Measurements from ENCODE around the gene KDM4B.
"Not testable (repeated sequence)": the region's sequence is repeated elsewhere in the genome, so short reads cannot be mapped to it uniquely, and the experiment has no call there.

The KDM4B gene

DNA sequence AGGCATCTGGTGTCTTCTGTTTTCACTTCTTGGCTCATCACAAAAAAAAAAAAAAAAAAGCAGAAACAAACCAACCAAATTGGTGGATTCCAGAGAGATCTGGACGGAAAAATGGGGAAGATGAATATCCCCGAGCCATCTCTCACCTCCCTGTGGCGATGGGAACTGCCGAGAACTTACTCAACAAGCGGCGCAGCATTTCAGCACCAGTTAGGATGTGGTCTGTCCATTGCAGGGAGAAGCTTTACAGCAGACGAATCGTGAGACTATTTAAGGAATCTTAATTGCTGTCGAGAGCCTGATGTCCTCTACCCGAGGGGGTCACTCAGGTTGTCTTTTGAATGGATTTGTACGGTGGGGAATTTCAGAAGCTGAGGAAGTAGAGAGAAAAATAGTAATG lies 17.3 kb upstream of the KDM4B start:
- no peaks in the 10 kb centered on the region for H3K27me3 ChIP-seq (ENCODE audit: insufficient read depth, poor library complexity, severe bottlenecking)
- no peak overlapping the region for H3K27ac ChIP-seq (replicated peaks)
- TF ChIP-seq, protein P1, sequence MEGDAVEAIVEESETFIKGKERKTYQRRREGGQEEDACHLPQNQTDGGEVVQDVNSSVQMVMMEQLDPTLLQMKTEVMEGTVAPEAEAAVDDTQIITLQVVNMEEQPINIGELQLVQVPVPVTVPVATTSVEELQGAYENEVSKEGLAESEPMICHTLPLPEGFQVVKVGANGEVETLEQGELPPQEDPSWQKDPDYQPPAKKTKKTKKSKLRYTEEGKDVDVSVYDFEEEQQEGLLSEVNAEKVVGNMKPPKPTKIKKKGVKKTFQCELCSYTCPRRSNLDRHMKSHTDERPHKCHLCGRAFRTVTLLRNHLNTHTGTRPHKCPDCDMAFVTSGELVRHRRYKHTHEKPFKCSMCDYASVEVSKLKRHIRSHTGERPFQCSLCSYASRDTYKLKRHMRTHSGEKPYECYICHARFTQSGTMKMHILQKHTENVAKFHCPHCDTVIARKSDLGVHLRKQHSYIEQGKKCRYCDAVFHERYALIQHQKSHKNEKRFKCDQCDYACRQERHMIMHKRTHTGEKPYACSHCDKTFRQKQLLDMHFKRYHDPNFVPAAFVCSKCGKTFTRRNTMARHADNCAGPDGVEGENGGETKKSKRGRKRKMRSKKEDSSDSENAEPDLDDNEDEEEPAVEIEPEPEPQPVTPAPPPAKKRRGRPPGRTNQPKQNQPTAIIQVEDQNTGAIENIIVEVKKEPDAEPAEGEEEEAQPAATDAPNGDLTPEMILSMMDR (IDR thresholded peaks at IDR 0.05; ENCODE audit: insufficient read depth, low read length), result no peak
- no peak for TF ChIP-seq SPI1 (IDR thresholded peaks at IDR 0.05; ENCODE audit: borderline replicate concordance, low read depth)
- TF ChIP-seq, protein P2, sequence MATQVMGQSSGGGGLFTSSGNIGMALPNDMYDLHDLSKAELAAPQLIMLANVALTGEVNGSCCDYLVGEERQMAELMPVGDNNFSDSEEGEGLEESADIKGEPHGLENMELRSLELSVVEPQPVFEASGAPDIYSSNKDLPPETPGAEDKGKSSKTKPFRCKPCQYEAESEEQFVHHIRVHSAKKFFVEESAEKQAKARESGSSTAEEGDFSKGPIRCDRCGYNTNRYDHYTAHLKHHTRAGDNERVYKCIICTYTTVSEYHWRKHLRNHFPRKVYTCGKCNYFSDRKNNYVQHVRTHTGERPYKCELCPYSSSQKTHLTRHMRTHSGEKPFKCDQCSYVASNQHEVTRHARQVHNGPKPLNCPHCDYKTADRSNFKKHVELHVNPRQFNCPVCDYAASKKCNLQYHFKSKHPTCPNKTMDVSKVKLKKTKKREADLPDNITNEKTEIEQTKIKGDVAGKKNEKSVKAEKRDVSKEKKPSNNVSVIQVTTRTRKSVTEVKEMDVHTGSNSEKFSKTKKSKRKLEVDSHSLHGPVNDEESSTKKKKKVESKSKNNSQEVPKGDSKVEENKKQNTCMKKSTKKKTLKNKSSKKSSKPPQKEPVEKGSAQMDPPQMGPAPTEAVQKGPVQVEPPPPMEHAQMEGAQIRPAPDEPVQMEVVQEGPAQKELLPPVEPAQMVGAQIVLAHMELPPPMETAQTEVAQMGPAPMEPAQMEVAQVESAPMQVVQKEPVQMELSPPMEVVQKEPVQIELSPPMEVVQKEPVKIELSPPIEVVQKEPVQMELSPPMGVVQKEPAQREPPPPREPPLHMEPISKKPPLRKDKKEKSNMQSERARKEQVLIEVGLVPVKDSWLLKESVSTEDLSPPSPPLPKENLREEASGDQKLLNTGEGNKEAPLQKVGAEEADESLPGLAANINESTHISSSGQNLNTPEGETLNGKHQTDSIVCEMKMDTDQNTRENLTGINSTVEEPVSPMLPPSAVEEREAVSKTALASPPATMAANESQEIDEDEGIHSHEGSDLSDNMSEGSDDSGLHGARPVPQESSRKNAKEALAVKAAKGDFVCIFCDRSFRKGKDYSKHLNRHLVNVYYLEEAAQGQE (IDR thresholded peaks at IDR 0.05; ENCODE audit: insufficient replicate concordance, low read depth), result no peak
- TF ChIP-seq GABPA (IDR thresholded peaks at IDR 0.05; ENCODE audit: low read depth), result no peak
- no peak for TF ChIP-seq POLR2AphosphoS5 (IDR thresholded peaks at IDR 0.05; ENCODE audit: low read depth)
- H3K4me3 ChIP-seq (replicated peaks; ENCODE audit: insufficient read depth, low read length), result no peak overlapping the region
- DNase-seq (ENCODE audit: low read depth in 1 of 2, low spot score in 1 of 2), result no peak

DNA sequence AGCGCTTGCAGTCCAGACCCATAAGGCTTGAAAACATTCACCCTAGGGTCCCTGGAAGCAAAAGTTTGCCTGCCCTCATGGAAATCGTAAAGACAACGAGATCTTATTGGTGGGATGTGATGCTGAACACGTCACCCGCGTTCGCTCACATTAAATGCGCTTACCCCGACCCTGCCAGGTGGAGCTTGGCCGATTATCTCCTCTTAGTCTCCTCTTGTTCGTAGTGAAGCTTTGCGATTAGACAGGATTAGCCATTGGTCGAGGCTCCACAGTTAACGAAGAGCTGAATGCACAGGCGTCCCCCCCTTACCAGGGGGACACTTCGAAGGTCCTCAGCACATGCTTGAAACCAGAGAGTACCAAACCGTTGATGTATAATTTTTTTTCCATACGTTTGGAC lies 16.0 kb upstream of the KDM4B start:
- Histone ChIP-seq H3K27ac (replicated peaks) (no peak overlapping the region), H3K4me3 (replicated peaks; ENCODE audit: insufficient read depth, low read length) (no peak overlapping the region), H3K27me3 (ENCODE audit: insufficient read depth, poor library complexity, severe bottlenecking) (no peaks in the 10 kb centered on the region)
- TF ChIP-seq, protein P2 (IDR thresholded peaks at IDR 0.05; ENCODE audit: insufficient replicate concordance, low read depth), result no peak
- TF ChIP-seq, protein P1 (IDR thresholded peaks at IDR 0.05; ENCODE audit: insufficient read depth, low read length), result no peak
- TF ChIP-seq SPI1 (IDR thresholded peaks at IDR 0.05; ENCODE audit: borderline replicate concordance, low read depth), result no peak
- no peak for TF ChIP-seq GABPA (IDR thresholded peaks at IDR 0.05; ENCODE audit: low read depth)
- TF ChIP-seq POLR2AphosphoS5 (IDR thresholded peaks at IDR 0.05; ENCODE audit: low read depth), result no peak
- no peak for DNase-seq (ENCODE audit: low read depth in 1 of 2, low spot score in 1 of 2)

DNA sequence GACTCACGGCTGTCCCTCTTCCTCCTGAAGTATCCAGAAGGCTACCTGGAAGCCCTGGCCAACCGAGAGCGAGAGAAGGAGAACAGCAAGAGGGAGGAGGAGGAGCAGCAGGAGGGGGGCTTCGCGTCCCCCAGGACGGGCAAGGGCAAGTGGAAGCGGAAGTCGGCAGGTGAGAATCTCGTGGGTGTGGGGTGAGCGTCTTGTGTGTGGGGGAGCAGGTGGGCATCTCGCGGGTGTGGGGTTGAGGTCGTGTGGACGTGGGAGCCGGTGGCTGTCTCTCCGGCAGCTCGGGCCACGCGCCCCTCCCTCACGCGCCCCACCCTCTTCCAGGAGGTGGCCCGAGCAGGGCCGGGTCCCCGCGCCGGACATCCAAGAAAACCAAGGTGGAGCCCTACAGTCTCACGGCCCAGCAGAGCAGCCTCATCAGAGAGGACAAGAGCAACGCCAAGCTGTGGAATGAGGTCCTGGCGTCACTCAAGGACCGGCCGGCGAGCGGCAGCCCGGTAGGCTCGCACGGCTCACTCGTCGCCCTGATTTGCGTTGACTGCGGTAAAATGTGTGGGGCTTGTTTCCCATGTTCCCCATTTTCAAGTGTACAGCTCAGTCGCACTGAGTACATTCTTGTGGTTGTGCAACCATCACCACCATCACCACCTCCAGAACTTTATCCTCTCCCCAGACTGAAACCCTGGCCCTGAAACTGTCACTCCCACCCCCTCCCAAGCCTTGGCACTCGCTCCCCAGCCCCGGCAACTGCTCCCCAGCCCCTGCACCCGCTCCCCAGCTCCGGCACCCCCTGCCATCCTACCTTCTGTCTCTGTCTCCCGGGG lies 14.4 kb upstream of the KDM4B start:
- not testable (repeated sequence) for H3K4me3 ChIP-seq (replicated peaks; ENCODE audit: insufficient read depth, low read length); DNase-seq (ENCODE audit: low read depth in 1 of 2, low spot score in 1 of 2); H3K27me3 ChIP-seq (ENCODE audit: insufficient read depth, poor library complexity, severe bottlenecking); H3K27ac ChIP-seq (replicated peaks)

DNA sequence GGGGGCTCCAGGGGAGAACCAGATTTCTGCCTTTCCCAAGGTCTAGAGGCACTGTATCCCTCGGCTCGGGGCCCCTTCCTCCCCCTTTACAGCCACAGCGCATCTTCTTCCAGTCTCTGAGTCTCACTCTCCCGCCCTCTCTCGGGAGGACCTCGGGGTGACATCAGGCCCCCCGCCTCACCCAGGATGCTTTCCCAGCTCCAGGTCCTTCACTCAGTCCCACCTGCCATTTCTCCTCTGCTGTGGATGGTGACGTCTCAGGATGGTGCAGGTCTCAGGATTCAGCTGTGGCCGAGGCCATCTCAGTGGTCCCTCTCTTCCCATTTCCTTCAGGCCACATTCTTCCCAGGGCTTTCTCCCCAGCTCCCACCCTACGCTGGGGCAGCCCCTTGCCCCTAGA lies 13.6 kb upstream of the KDM4B start:
- Histone ChIP-seq H3K27ac (replicated peaks) (no peak overlapping the region), H3K27me3 (ENCODE audit: insufficient read depth, poor library complexity, severe bottlenecking) (no peaks in the 10 kb centered on the region), H3K4me3 (replicated peaks; ENCODE audit: insufficient read depth, low read length) (no peak overlapping the region)
- TF ChIP-seq POLR2AphosphoS5 (IDR thresholded peaks at IDR 0.05; ENCODE audit: low read depth), result no peak
- no peak for TF ChIP-seq GABPA (IDR thresholded peaks at IDR 0.05; ENCODE audit: low read depth)
- TF ChIP-seq SPI1 (IDR thresholded peaks at IDR 0.05; ENCODE audit: borderline replicate concordance, low read depth), result no peak
- TF ChIP-seq, protein P2 (IDR thresholded peaks at IDR 0.05; ENCODE audit: insufficient replicate concordance, low read depth), result no peak
- TF ChIP-seq, protein P1 (IDR thresholded peaks at IDR 0.05; ENCODE audit: insufficient read depth, low read length), result no peak
- no peak for DNase-seq (ENCODE audit: low read depth in 1 of 2, low spot score in 1 of 2)
